Measurements from ENCODE around the gene SGCD.

SGCD gene

GRCh38 chr5:156802501-156802900 is 475.5 kb downstream of the SGCD start:
- DNase-seq, result no peak

DNA sequence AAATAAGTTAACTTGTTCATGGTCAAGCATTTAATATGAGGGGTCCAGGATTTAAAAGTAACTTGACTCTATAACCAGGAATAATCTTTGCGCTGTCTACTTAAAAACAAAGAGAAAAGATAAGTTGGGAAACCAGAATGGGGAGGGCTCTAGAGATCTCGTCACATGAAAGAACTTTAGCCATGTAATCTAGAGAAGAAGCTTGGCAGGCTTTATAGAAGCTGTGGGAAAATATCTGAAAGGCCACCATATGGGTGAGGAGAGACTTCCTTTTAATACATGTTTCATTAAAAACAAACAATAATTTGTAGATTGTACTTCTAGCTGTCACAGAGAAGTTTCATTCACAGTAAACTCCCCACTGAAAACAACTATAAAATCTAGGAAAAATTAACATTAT is 476.4 kb downstream of the SGCD start:
- DNase-seq, result no peak

- no peak for DNase-seq
These were observed 486.0 kb downstream of the SGCD start for GRCh38 chr5:156812959-156813358.

- no peak for DNase-seq
These were observed 489.1 kb downstream of the SGCD start for GRCh38 chr5:156815988-156816599.

Data from bone marrow (tissue), 2 donors.